Glutamatergic neuron (in vitro differentiated cells): ENCODE data around the gene SPON1. TPM values are rescaled to one million over a fixed set of nuclear protein-coding genes. Genes with fewer than 3 reads are reported as not detected.

ENCODE experiments used
- DNase-seq: peaks from one replicate; pipeline ENCODE4 v3.0.0; 2022
- H3K27ac Mint-ChIP-seq: one replicate; pipeline ENCODE4 v1.8.0; 2020; ENCODE audit warnings: mild to moderate bottlenecking, mixed read lengths, inconsistent platforms; ENCODE audit not compliant: unreplicated experiment
- H3K27me3 Mint-ChIP-seq: one replicate; pipeline ENCODE4 v1.8.0; 2020; ENCODE audit warnings: mild to moderate bottlenecking, moderate library complexity, mixed read lengths, inconsistent platforms; ENCODE audit not compliant: unreplicated experiment
- H3K36me3 Mint-ChIP-seq: one replicate; pipeline ENCODE4 v1.8.0; 2020; ENCODE audit warnings: mild to moderate bottlenecking, mixed read lengths, inconsistent platforms; ENCODE audit not compliant: unreplicated experiment
- H3K4me1 Mint-ChIP-seq: one replicate; pipeline ENCODE4 v1.8.0; 2020; ENCODE audit warnings: mild to moderate bottlenecking, low read depth, mixed read lengths, inconsistent platforms; ENCODE audit not compliant: unreplicated experiment
- H3K4me3 Mint-ChIP-seq: one replicate; pipeline ENCODE4 v1.8.0; 2020; ENCODE audit warnings: mild to moderate bottlenecking, mixed read lengths, inconsistent platforms; ENCODE audit not compliant: unreplicated experiment
- H3K9me3 Mint-ChIP-seq: one replicate; pipeline ENCODE4 v1.8.0; 2020; ENCODE audit warnings: mild to moderate bottlenecking, moderate library complexity, mixed read lengths, inconsistent platforms; ENCODE audit not compliant: unreplicated experiment
- total RNA-seq: library from RNA; stranded (reverse); fragmentation: NEBNext Ultra II Directional; extraction: Animal tissue kit (Norgen Biotek cat#: 25700); gene quantifications from one replicate; pipeline ENCODE4 v1.2.1, GENCODE V29; 2021; ENCODE audit not compliant: unreplicated experiment
- TF ChIP-seq, protein P1 (sequence below): fragments of 200-600 bp; sonication (generic); IDR thresholded peaks from one replicate; pipeline ENCODE4 v1.5.0; 2021; ENCODE audit not compliant: partially characterized antibody, unreplicated experiment

The SPON1 gene
- total RNA-seq, 1 donor from 2014 or later = 0.81 TPM

DNA sequence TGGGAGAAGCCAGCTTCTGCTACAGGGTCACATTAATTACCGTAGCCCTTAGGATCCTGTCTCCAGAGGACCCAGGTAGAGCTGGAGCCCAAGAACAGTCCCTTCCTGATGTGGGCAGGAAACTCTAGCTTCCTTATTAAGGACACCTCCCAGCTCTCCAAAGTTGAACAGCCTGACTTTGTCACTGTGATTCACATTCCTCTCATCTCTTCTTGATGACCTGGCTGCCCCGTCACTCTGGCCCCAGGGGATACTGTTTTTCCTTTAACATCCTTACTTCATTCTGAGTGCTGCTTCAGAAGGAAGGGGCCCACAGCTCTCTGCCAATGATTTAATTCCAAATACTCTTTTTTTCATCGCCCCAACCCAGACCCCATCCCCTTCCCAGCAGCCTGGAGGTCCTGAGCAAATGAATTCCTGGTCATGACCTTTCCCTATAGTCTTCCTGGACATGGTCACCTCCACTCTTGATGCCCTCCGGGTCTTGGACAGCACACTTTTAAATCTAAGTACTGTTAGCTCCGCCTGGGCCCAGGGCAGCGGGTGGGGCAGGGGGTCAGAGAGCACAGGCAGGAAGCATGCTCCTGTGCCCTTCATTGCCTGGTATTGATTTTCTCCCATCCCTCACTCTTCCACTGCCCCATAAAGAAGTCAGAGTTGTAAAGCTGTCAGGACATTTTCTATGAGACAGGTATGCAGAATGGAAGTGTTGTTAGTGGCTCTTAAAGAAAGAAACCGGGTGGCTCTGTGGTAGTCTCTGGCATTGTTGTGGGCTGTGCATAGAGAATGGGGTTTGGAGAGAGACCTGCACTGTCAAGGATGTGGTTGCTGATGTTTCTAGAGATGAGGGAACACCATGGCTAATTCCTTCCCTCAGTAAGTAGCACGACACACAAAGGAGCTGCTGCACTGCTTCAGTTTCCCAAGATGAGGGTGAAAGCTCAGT lies 22.3 kb upstream of the SPON1 start:
- Mint-ChIP-seq H3K9me3 (peaks cover 1% of the 10 kb centered on the region), H3K36me3 (no peaks in the 10 kb centered on the region), H3K27ac (no peak overlapping the region), H3K27me3 (peaks cover 2% of the 10 kb centered on the region), H3K4me1 (no peaks in the 10 kb centered on the region), H3K4me3 (no peak overlapping the region)
- TF ChIP-seq, protein P1, sequence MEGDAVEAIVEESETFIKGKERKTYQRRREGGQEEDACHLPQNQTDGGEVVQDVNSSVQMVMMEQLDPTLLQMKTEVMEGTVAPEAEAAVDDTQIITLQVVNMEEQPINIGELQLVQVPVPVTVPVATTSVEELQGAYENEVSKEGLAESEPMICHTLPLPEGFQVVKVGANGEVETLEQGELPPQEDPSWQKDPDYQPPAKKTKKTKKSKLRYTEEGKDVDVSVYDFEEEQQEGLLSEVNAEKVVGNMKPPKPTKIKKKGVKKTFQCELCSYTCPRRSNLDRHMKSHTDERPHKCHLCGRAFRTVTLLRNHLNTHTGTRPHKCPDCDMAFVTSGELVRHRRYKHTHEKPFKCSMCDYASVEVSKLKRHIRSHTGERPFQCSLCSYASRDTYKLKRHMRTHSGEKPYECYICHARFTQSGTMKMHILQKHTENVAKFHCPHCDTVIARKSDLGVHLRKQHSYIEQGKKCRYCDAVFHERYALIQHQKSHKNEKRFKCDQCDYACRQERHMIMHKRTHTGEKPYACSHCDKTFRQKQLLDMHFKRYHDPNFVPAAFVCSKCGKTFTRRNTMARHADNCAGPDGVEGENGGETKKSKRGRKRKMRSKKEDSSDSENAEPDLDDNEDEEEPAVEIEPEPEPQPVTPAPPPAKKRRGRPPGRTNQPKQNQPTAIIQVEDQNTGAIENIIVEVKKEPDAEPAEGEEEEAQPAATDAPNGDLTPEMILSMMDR = no peak
- DNase-seq = no peak

DNA sequence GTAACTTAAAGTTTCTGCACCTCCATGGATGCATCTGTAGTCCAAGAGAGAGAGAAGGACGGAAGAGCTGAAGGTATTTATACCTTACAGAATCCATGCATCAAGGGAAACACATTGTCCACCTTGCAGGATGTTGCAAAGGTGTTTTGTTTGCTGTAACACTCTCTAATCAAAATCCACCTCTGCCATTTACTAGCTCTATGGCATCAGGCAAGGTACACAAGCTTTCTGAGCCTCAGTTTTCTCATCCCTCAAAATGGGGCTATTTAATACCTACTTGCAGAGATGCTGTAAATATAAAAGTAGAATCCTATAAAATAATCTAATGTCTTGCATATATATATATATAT lies 21.6 kb upstream of the SPON1 start:
- peaks cover 2% of the 10 kb centered on the region for H3K27me3 Mint-ChIP-seq
- no peaks in the 10 kb centered on the region for H3K4me1 Mint-ChIP-seq
- H3K36me3 Mint-ChIP-seq = no peaks in the 10 kb centered on the region
- TF ChIP-seq, protein P1 = no peak
- DNase-seq = no peak
- H3K27ac Mint-ChIP-seq = no peak overlapping the region
- H3K4me3 Mint-ChIP-seq = no peak overlapping the region
- H3K9me3 Mint-ChIP-seq = peaks cover 1% of the 10 kb centered on the region

DNA sequence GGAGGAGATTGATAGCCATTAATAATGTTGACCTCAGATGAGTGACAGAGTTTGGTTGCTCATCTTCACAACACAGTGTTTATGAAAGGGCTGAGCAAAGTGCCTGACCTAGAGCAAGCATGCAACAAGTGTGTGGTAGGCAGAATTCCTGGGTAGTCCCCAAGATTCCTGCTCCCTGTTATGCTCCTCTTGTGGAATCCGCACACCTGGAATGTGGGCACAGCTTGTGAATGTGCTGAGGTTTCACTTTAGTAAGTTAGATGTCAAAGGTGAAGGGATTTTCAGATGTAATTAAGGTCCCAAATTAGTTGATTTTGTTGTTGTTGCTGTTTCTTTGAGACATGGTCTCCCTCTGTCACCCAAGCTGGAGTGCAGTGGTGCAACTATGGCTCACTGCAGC lies 20.7 kb upstream of the SPON1 start:
- DNase-seq = no peak
- Mint-ChIP-seq H3K9me3 (peaks cover 1% of the 10 kb centered on the region), H3K4me3 (no peak overlapping the region), H3K36me3 (no peaks in the 10 kb centered on the region), H3K27me3 (peaks cover 2% of the 10 kb centered on the region), H3K4me1 (no peaks in the 10 kb centered on the region), H3K27ac (no peak overlapping the region)
- TF ChIP-seq, protein P1 = no peak

DNA sequence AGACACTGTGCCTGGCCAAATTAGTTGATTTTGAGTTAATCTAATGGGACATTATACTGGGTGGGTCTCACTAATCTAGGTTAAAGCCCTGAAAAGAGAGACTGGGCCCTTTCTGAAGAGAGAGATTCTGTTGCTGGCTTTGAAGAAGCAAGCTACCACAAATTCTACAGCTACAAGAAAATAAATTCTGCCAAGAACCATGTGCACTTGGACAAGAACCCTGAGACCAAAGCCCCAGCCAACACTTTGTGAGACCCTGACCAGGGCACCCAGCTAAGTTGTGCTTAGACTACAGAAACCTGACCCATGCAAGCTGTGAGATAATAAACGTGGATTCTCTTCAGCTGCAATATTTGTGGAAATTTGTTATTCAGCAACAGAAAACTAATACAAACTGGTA lies 20.1 kb upstream of the SPON1 start:
- TF ChIP-seq, protein P1 = no peak
- Mint-ChIP-seq H3K27ac (no peak overlapping the region), H3K9me3 (peaks cover 1% of the 10 kb centered on the region), H3K4me1 (no peaks in the 10 kb centered on the region), H3K4me3 (no peak overlapping the region), H3K36me3 (no peaks in the 10 kb centered on the region), H3K27me3 (peaks cover 2% of the 10 kb centered on the region)
- no peak for DNase-seq

DNA sequence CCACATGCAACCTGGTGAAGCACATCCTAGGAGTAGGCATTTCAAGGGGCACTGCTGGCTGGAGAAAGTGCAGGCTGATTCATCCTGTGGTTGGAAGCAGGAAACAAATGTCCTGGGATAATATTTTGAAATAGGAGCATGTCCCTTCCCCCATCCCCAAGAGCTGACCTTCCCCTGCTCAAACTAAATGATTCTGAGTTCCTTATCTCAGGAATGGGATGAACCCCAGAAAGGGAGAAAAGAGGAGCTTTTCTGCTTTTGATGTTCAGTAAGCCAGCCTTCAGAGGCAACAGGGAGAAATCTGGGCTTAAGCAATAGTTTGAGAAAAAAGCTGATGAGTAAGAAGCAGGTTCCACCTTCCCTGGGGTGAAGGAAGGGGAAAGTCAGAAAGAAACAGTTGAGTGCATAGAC lies 19.5 kb upstream of the SPON1 start:
- TF ChIP-seq, protein P1 = no peak
- DNase-seq = no peak
- H3K27ac Mint-ChIP-seq = no peak overlapping the region
- H3K4me3 Mint-ChIP-seq = no peak overlapping the region
- peaks cover under 1% of the 10 kb centered on the region for H3K9me3 Mint-ChIP-seq
- peaks cover 2% of the 10 kb centered on the region for H3K27me3 Mint-ChIP-seq
- no peaks in the 10 kb centered on the region for H3K36me3 Mint-ChIP-seq
- no peaks in the 10 kb centered on the region for H3K4me1 Mint-ChIP-seq
